Smooth muscle cell (in vitro differentiated cells): Measurements from ENCODE around the gene NLGN4X. TPM values are rescaled to one million over a fixed set of nuclear protein-coding genes. Genes with fewer than 3 reads are reported as not detected.
A peak's percentile ranks its signal among the peaks of the same experiment; 100 is the strongest.

Experiments used
- DNase-seq: peaks from one replicate; lab custom pipeline; 2025; ENCODE audit not compliant: unreplicated experiment; lab: John Stamatoyannopoulos, UW
- H2AFZ ChIP-seq: fragments of 200-600 bp; sonication (generic); 2 replicates; pipeline ENCODE4 v1.6.0; 2016; ENCODE audit warnings: antibody characterized with exemption, low read depth, mild to moderate bottlenecking
- H3F3A ChIP-seq: fragments of 200-600 bp; sonication (generic); 2 replicates; pipeline ENCODE4 v1.6.0; 2017; ENCODE audit warnings: antibody characterized with exemption, low read depth
- H3K27ac ChIP-seq: fragments of 200-600 bp; sonication (generic); 2 replicates; pipeline ENCODE4 v1.5.1; 2016; ENCODE audit warnings: low read depth, mild to moderate bottlenecking
- H3K27me3 ChIP-seq: fragments of 200-600 bp; sonication (generic); 2 replicates; pipeline ENCODE4 v1.6.1; 2016; ENCODE audit warnings: low read depth, mild to moderate bottlenecking
- H3K36me3 ChIP-seq: fragments of 200-600 bp; sonication (generic); 2 replicates; pipeline ENCODE4 v1.5.1; 2016; ENCODE audit warnings: low read depth
- H3K4me1 ChIP-seq: fragments of 200-600 bp; sonication (generic); 2 replicates; pipeline ENCODE4 v1.5.1; 2016; ENCODE audit warnings: low read depth
- H3K4me2 ChIP-seq: fragments of 200-600 bp; sonication (generic); 2 replicates; pipeline ENCODE4 v1.6.0; 2016; ENCODE audit warnings: mild to moderate bottlenecking
- H3K4me3 ChIP-seq: fragments of 200-600 bp; sonication (generic); 2 replicates; pipeline ENCODE4 v1.5.1; 2016; ENCODE audit warnings: mild to moderate bottlenecking
- H3K79me2 ChIP-seq: fragments of 200-600 bp; sonication (generic); 2 replicates; pipeline ENCODE4 v1.6.0; 2016; ENCODE audit warnings: low read depth, mild to moderate bottlenecking
- H3K9ac ChIP-seq: fragments of 200-600 bp; sonication (generic); 2 replicates; pipeline ENCODE4 v1.6.0; 2016; ENCODE audit warnings: low read depth
- H3K9me3 ChIP-seq: fragments of 200-600 bp; sonication (generic); replicated peaks from 2 replicates; pipeline ENCODE4 v1.5.1; 2016; ENCODE audit warnings: low read depth
- H4K20me1 ChIP-seq: fragments of 200-600 bp; sonication (generic); 2 replicates; pipeline ENCODE4 v1.6.0; 2016; ENCODE audit warnings: low read depth
- CTCF ChIP-seq: fragments of 200-600 bp; sonication (generic); IDR thresholded peaks from 2 replicates; pipeline ENCODE4 v1.5.1; 2017; ENCODE audit warnings: borderline replicate concordance, mild to moderate bottlenecking, antibody characterized with exemption; ENCODE audit not compliant: insufficient read depth, poor library complexity, severe bottlenecking
- WGBS: methylation state at CpG from one replicate; pipeline ENCODE4 v1.1.7; 2016; ENCODE audit warnings: low lambda C conversion rate; 5-methylcytosine and 5-hydroxymethylcytosine counted together
- polyA plus RNA-seq: library from polyadenylated mRNA; unstranded; fragments of >200 nt; fragmentation: Nextera tagmentation; extraction: Ambion mirVana; gene quantifications from 2 replicates; pipeline ENCODE4 v1.2.1, GENCODE V29; 2016
- total RNA-seq: library from RNA; depleted of rRNA; stranded (reverse); fragments of >200 nt; gene quantifications from 2 replicates; pipeline ENCODE4 v1.2.3, GENCODE V29; 2014

The NLGN4X gene
- total and polyA plus RNA-seq, 2 experiments from 2014 or later: 1.6 to 4.7 TPM

DNA sequence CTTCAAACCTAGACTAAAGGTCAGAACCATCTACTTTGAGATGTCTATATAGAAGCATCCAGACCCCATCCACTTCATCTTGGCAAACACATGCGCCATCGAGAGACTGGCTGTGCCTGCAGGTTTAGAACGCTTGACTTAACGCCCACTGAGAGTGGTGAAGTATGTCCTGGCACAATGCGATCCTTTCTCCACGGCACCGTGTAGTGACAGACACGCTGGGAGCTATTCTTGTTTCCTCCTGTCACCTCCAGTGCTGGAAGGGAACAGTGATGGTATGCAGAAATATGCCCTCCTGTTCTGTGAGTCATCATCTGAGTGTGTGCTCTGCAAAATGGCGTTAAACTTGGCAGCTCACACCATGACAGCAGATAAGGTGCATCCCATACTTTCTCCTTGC lies 330.2 kb downstream of the NLGN4X start:
- Histone ChIP-seq H3K27ac (no peak overlapping the region), H3K79me2 (no peaks in the 10 kb centered on the region), H3K9me3 (no peaks in the 10 kb centered on the region), H3F3A (no peaks in the 10 kb centered on the region), H3K9ac (no peak overlapping the region), H3K4me2 (no peak overlapping the region), H3K4me1 (no peaks in the 10 kb centered on the region), H3K27me3 (no peaks in the 10 kb centered on the region), H2AFZ (no peak overlapping the region), H3K36me3 (no peaks in the 10 kb centered on the region), H3K4me3 (no peak overlapping the region), H4K20me1 (no peaks in the 10 kb centered on the region)
- 88% methylated on average over 9 of the region's 9 CpGs for WGBS
- no peak for DNase-seq
- TF ChIP-seq CTCF: no peak

- WGBS: 82% methylated on average over 5 of the region's 5 CpGs
- no peaks in the 10 kb centered on the region for H3K27me3 ChIP-seq
- no peaks in the 10 kb centered on the region for H3F3A ChIP-seq
- no peaks in the 10 kb centered on the region for H3K79me2 ChIP-seq
- H3K27ac ChIP-seq: no peak overlapping the region
- no peak overlapping the region for H2AFZ ChIP-seq
- H3K9ac ChIP-seq: no peak overlapping the region
- no peaks in the 10 kb centered on the region for H4K20me1 ChIP-seq
- DNase-seq: no peak
- H3K9me3 ChIP-seq: no peaks in the 10 kb centered on the region
- TF ChIP-seq CTCF: no peak
- H3K4me3 ChIP-seq: no peak overlapping the region
- H3K36me3 ChIP-seq: no peaks in the 10 kb centered on the region
- H3K4me1 ChIP-seq: no peaks in the 10 kb centered on the region
- H3K4me2 ChIP-seq: no peak overlapping the region
These were observed 337.3 kb downstream of the NLGN4X start for GRCh38 chrX:5891378-5891777.

DNA sequence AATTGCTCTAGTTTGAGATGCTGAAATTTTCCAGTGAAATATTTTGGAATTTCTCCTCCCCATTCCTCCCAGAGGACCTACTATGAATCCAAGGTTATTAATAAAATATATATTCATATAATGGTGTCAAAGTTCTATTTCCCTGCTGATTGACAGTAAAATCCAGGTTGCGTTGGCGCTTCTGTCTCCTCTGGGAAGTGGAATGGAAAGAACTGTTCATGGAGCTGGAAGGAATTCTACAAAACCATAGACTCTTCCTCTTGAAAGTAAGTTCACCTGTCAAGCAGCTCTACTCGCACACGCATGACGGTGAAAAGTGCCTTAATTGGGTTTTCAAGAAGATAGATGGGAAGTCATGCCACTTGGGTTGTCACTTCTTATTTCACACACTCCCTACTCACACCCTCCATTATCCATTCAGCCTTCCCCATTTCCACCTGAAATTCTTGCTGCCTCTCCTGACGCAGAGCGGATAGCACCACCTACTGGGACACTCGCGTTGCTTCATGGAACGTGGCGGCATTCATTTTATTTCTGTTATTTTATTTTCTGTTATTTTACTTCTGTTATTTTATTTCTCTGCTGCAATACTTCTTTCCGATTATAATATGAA lies 351.6 kb downstream of the NLGN4X start:
- 33% methylated on average over 12 of the region's 12 CpGs for WGBS
- Histone ChIP-seq H2AFZ (no peak overlapping the region), H3K27ac (no peak overlapping the region), H3K4me3 (no peak overlapping the region), H3K9me3 (no peaks in the 10 kb centered on the region), H3K27me3 (no peaks in the 10 kb centered on the region), H3F3A (no peaks in the 10 kb centered on the region), H3K36me3 (no peaks in the 10 kb centered on the region), H4K20me1 (no peaks in the 10 kb centered on the region), H3K4me2 (no peak overlapping the region), H3K79me2 (no peaks in the 10 kb centered on the region), H3K9ac (no peak overlapping the region), H3K4me1 (no peaks in the 10 kb centered on the region)
- no peak for DNase-seq
- peak; percentile 78 for TF ChIP-seq CTCF

- Histone ChIP-seq H3K79me2 (no peaks in the 10 kb centered on the region), H3K4me3 (no peak overlapping the region), H2AFZ (no peak overlapping the region), H3K27ac (no peak overlapping the region), H4K20me1 (no peaks in the 10 kb centered on the region), H3K36me3 (no peaks in the 10 kb centered on the region), H3F3A (no peaks in the 10 kb centered on the region), H3K27me3 (no peaks in the 10 kb centered on the region), H3K4me2 (no peak overlapping the region), H3K9me3 (no peaks in the 10 kb centered on the region), H3K9ac (no peak overlapping the region), H3K4me1 (no peaks in the 10 kb centered on the region)
- 17% methylated on average over 3 of the region's 3 CpGs for WGBS
- no peak for TF ChIP-seq CTCF
- DNase-seq: no peak
These were observed 358.4 kb downstream of the NLGN4X start for GRCh38 chrX:5870238-5870637.
